HK-2 (cell line): ENCODE measurements around the gene PIH1D1.
"Not testable (repeated sequence)": the region's sequence is repeated elsewhere in the genome, so short reads cannot be mapped to it uniquely, and the experiment has no call there.

Experiments used
- DNase-seq: peaks from one replicate; pipeline ENCODE4 v3.0.0-alpha.2; 2018; ENCODE audit not compliant: unreplicated experiment

The PIH1D1 gene

GRCh38 chr19:49481020-49481683, 29.5 kb upstream of the PIH1D1 start:
- DNase-seq, result no peak

- DNase-seq, result no peak
These were observed 28.5 kb upstream of the PIH1D1 start for GRCh38 chr19:49479975-49480628.

- no peak for DNase-seq
These were observed 24.6 kb upstream of the PIH1D1 start for GRCh38 chr19:49475995-49476880.

- DNase-seq, result no peak
These were observed 23.7 kb upstream of the PIH1D1 start for GRCh38 chr19:49475191-49475917.

- no peak for DNase-seq
These were observed 22.9 kb upstream of the PIH1D1 start for GRCh38 chr19:49474542-49474924.

- DNase-seq, result peak; percentile 69
These were observed 22.4 kb upstream of the PIH1D1 start, which contains the start of gene FLT3LG for GRCh38 chr19:49473868-49474541. TSS of gene FLT3LG (plus strand) at chr19:49474215. CDS start at chr19:49474640, 425 bp downstream.

- not testable (repeated sequence) for DNase-seq
These were observed 21.9 kb upstream of the PIH1D1 start for GRCh38 chr19:49473501-49473867.

GRCh38 chr19:49472936-49473335, 21.3 kb upstream of the PIH1D1 start:
- DNase-seq, result no peak

GRCh38 chr19:49470615-49470978, 19.0 kb upstream of the PIH1D1 start:
- no peak for DNase-seq

GRCh38 chr19:49469828-49470614, 18.4 kb upstream of the PIH1D1 start:
- DNase-seq, result no peak

- no peak for DNase-seq
These were observed 17.3 kb upstream of the PIH1D1 start for GRCh38 chr19:49468746-49469447.

- DNase-seq, result no peak
These were observed 16.6 kb upstream of the PIH1D1 start for GRCh38 chr19:49468199-49468598.

GRCh38 chr19:49465371-49465770, 13.8 kb upstream of the PIH1D1 start:
- DNase-seq, result no peak

GRCh38 chr19:49463960-49464740, 12.5 kb upstream of the PIH1D1 start:
- no peak for DNase-seq

GRCh38 chr19:49462492-49462891, 10.9 kb upstream of the PIH1D1 start:
- no peak for DNase-seq

GRCh38 chr19:49461656-49462055, 10.0 kb upstream of the PIH1D1 start:
- DNase-seq, result no peak

- not testable (repeated sequence) for DNase-seq
These were observed 9.5 kb upstream of the PIH1D1 start for GRCh38 chr19:49461130-49461529.

- no peak for DNase-seq
These were observed 7.8 kb upstream of the PIH1D1 start for GRCh38 chr19:49459388-49459787.

- DNase-seq, result no peak
These were observed 6.9 kb upstream of the PIH1D1 start for GRCh38 chr19:49458567-49458903.
